ENCODE measurements around the gene RNPS1.
"Not testable (repeated sequence)": the region's sequence is repeated elsewhere in the genome, so short reads cannot be mapped to it uniquely, and the experiment has no call there.

The RNPS1 gene

GRCh38 chr16:2282866-2283555, 15.1 kb upstream of the RNPS1 start:
- no peak for DNase-seq (ENCODE audit: low read depth)

- DNase-seq (ENCODE audit: low read depth): no peak
Measured at GRCh38 chr16:2282262-2282661, 14.3 kb upstream of the RNPS1 start.

- DNase-seq (ENCODE audit: low read depth): no peak
Measured at GRCh38 chr16:2280981-2281542, 13.1 kb upstream of the RNPS1 start.

- DNase-seq (ENCODE audit: low read depth): no peak
Measured at GRCh38 chr16:2280461-2280860, 12.5 kb upstream of the RNPS1 start.

GRCh38 chr16:2278956-2279800, 11.3 kb upstream of the RNPS1 start:
- no peak for DNase-seq (ENCODE audit: low read depth)

GRCh38 chr16:2278272-2278608, 10.3 kb upstream of the RNPS1 start:
- no peak for DNase-seq (ENCODE audit: low read depth)

- DNase-seq (ENCODE audit: low read depth): no peak
Measured at GRCh38 chr16:2277466-2278271, 9.7 kb upstream of the RNPS1 start.

GRCh38 chr16:2276368-2277195, 8.7 kb upstream of the RNPS1 start:
- DNase-seq (ENCODE audit: low read depth): no peak

- no peak for DNase-seq (ENCODE audit: low read depth)
Measured at GRCh38 chr16:2275476-2276367, 7.8 kb upstream of the RNPS1 start.

- DNase-seq (ENCODE audit: low read depth): no peak
Measured at GRCh38 chr16:2273931-2274330, 6.0 kb upstream of the RNPS1 start.

- DNase-seq (ENCODE audit: low read depth): no peak
Measured at GRCh38 chr16:2273484-2273883, 5.6 kb upstream of the RNPS1 start.

- no peak for DNase-seq (ENCODE audit: low read depth)
Measured at GRCh38 chr16:2271848-2272461, 4.0 kb upstream of the RNPS1 start.

GRCh38 chr16:2270588-2271470, 2.9 kb upstream of the RNPS1 start:
- no peak for DNase-seq (ENCODE audit: low read depth)

- no peak for DNase-seq (ENCODE audit: low read depth)
Measured at GRCh38 chr16:2270070-2270462, 2.1 kb upstream of the RNPS1 start.

- DNase-seq (ENCODE audit: low read depth): not testable (repeated sequence)
Measured at GRCh38 chr16:2267505-2267912, 417 bp downstream of the RNPS1 start.

- not testable (repeated sequence) for DNase-seq (ENCODE audit: low read depth)
Measured at GRCh38 chr16:2266887-2267286, 1.0 kb downstream of the RNPS1 start.

- not testable (repeated sequence) for DNase-seq (ENCODE audit: low read depth)
Measured at GRCh38 chr16:2263026-2263425, 4.9 kb downstream of the RNPS1 start.

- no peak for DNase-seq (ENCODE audit: low read depth)
Measured at GRCh38 chr16:2260250-2260649, 7.7 kb downstream of the RNPS1 start.

GRCh38 chr16:2258530-2258929, 9.4 kb downstream of the RNPS1 start:
- not testable (repeated sequence) for DNase-seq (ENCODE audit: low read depth)

All from GM04503 (cell line).